ENCODE results near the gene ADCY2. TPM values are rescaled to one million over a fixed set of nuclear protein-coding genes. Genes with fewer than 3 reads are reported as not detected.
A peak's percentile ranks its signal among the peaks of the same experiment; 100 is the strongest.

Gene ADCY2
- total RNA-seq, 8 experiments from 2014 or later: 0.09 to 83.3 (median 8.9) TPM

GRCh38 chr5:7667216-7667767 is 271.4 kb downstream of the ADCY2 start:
- ATAC-seq (replicated peaks in 6 of 8): no peak
- Histone ChIP-seq H3K4me1 (replicated peaks in 1 of 2) (peaks cover 0 to 7% of the 10 kb centered on the region in 2 donors), H3K4me3 (no peak overlapping the region), H3K27ac (no peak overlapping the region)
- WGBS, 10 experiments: 47 to 100% (median 95%) methylated on average over 1 to 5 of the region's 5 CpGs; no CpG with 5 or more reads in 2 of the 10 experiments
- in situ Hi-C loops (cut with MboI; ENCODE audit: low pct_unique_long_range_greater_than_20kb in 2 of 9, low sequenced_read_pairs in 9 of 9, unreplicated experiment in 9 of 9): no loop called here

GRCh38 chr5:7668161-7668560 is 272.2 kb downstream of the ADCY2 start:
- no peak overlapping the region for H3K4me3 ChIP-seq
- in situ Hi-C loops (cut with MboI; ENCODE audit: low pct_unique_long_range_greater_than_20kb in 2 of 9, low sequenced_read_pairs in 9 of 9, unreplicated experiment in 9 of 9): no loop called here
- WGBS, 10 experiments: 50 to 100% (median 80%) methylated on average over 1 of the region's 1 CpG; no CpG with 5 or more reads in 6 of the 10 experiments
- peaks cover 0 to 7% of the 10 kb centered on the region in 2 donors for H3K4me1 ChIP-seq (replicated peaks in 1 of 2)
- no peak for ATAC-seq (replicated peaks in 6 of 8)
- H3K27ac ChIP-seq: no peak overlapping the region

- in situ Hi-C loops (cut with MboI; ENCODE audit: low pct_unique_long_range_greater_than_20kb in 2 of 9, low sequenced_read_pairs in 9 of 9, unreplicated experiment in 9 of 9): no loop called here
- Histone ChIP-seq H3K27ac (no peak overlapping the region), H3K4me1 (replicated peaks in 1 of 2) (peaks cover 0 to 7% of the 10 kb centered on the region in 2 donors), H3K4me3 (no peak overlapping the region)
- ATAC-seq (replicated peaks in 6 of 8): no peak
Measured at GRCh38 chr5:7668627-7669026, 272.7 kb downstream of the ADCY2 start.

GRCh38 chr5:7671381-7671993 is 275.5 kb downstream of the ADCY2 start:
- WGBS, 10 experiments: 0 to 37% (median 19%) methylated on average over 1 to 7 of the region's 7 CpGs
- H3K4me3 ChIP-seq: no peak overlapping the region
- no peak overlapping the region for H3K27ac ChIP-seq
- in situ Hi-C loops (cut with MboI; ENCODE audit: low pct_unique_long_range_greater_than_20kb in 2 of 9, low sequenced_read_pairs in 9 of 9, unreplicated experiment in 9 of 9): no loop called here
- peaks cover 0 to 7% of the 10 kb centered on the region in 2 donors for H3K4me1 ChIP-seq (replicated peaks in 1 of 2)
- peak in 5 of 8 experiments; percentile 90 to 93 (median 92) for ATAC-seq (replicated peaks in 6 of 8)

GRCh38 chr5:7673658-7674057 is 277.7 kb downstream of the ADCY2 start:
- peaks cover 0 to 7% of the 10 kb centered on the region in 2 donors for H3K4me1 ChIP-seq (replicated peaks in 1 of 2)
- H3K27ac ChIP-seq: no peak overlapping the region
- H3K4me3 ChIP-seq: no peak overlapping the region
- 80 to 100% (median 100%) methylated on average over 1 to 6 of the region's 7 CpGs; no CpG with 5 or more reads in 6 of the 10 experiments for WGBS, 10 experiments
- peak in 1 of 8 experiments; percentile 52 for ATAC-seq (replicated peaks in 6 of 8)
- in situ Hi-C loops (cut with MboI; ENCODE audit: low pct_unique_long_range_greater_than_20kb in 2 of 9, low sequenced_read_pairs in 9 of 9, unreplicated experiment in 9 of 9): no loop called here

GRCh38 chr5:7676455-7676854 is 280.5 kb downstream of the ADCY2 start:
- H3K4me1 ChIP-seq (replicated peaks in 1 of 2): peaks cover 0 to 7% of the 10 kb centered on the region in 2 donors
- H3K4me3 ChIP-seq: no peak overlapping the region
- in situ Hi-C loops (cut with MboI; ENCODE audit: low pct_unique_long_range_greater_than_20kb in 2 of 9, low sequenced_read_pairs in 9 of 9, unreplicated experiment in 9 of 9): no loop called here
- 23 to 95% (median 80%) methylated on average over 1 to 3 of the region's 3 CpGs for WGBS, 10 experiments
- H3K27ac ChIP-seq: no peak overlapping the region
- no peak for ATAC-seq (replicated peaks in 6 of 8)

- H3K27ac ChIP-seq: no peak overlapping the region
- H3K4me1 ChIP-seq (replicated peaks in 1 of 2): no peaks in the 10 kb centered on the region
- H3K4me3 ChIP-seq: no peak overlapping the region
- ATAC-seq (replicated peaks in 6 of 8): no peak
- in situ Hi-C loops (cut with MboI; ENCODE audit: low pct_unique_long_range_greater_than_20kb in 2 of 9, low sequenced_read_pairs in 9 of 9, unreplicated experiment in 9 of 9): no loop called here
- WGBS, 10 experiments: 14 to 100% (median 75%) methylated on average over 1 to 4 of the region's 4 CpGs; no CpG with 5 or more reads in 2 of the 10 experiments
Measured at GRCh38 chr5:7678030-7678429, 282.1 kb downstream of the ADCY2 start.

GRCh38 chr5:7679663-7680062 is 283.7 kb downstream of the ADCY2 start:
- Histone ChIP-seq H3K4me3 (no peak overlapping the region), H3K4me1 (replicated peaks in 1 of 2) (no peaks in the 10 kb centered on the region), H3K27ac (no peak overlapping the region)
- in situ Hi-C loops (cut with MboI; ENCODE audit: low pct_unique_long_range_greater_than_20kb in 2 of 9, low sequenced_read_pairs in 9 of 9, unreplicated experiment in 9 of 9): no loop called here
- no peak for ATAC-seq (replicated peaks in 6 of 8)
- WGBS, 10 experiments: 0 to 93% (median 60%) methylated on average over 1 to 4 of the region's 4 CpGs; no CpG with 5 or more reads in 3 of the 10 experiments

- peak in 1 of 8 experiments; percentile 41 for ATAC-seq (replicated peaks in 6 of 8)
- Histone ChIP-seq H3K4me1 (replicated peaks in 1 of 2) (no peaks in the 10 kb centered on the region), H3K4me3 (no peak overlapping the region), H3K27ac (no peak overlapping the region)
- WGBS, 10 experiments: 0 to 100% (median 80%) methylated on average over 1 to 3 of the region's 4 CpGs; no CpG with 5 or more reads in 1 of the 10 experiments
- in situ Hi-C loops (cut with MboI; ENCODE audit: low pct_unique_long_range_greater_than_20kb in 2 of 9, low sequenced_read_pairs in 9 of 9, unreplicated experiment in 9 of 9): no loop called here
Measured at GRCh38 chr5:7680260-7680659, 284.3 kb downstream of the ADCY2 start.

GRCh38 chr5:7682379-7682778 is 286.4 kb downstream of the ADCY2 start:
- ATAC-seq (replicated peaks in 6 of 8): no peak
- Histone ChIP-seq H3K27ac (no peak overlapping the region), H3K4me3 (no peak overlapping the region), H3K4me1 (replicated peaks in 1 of 2) (no peaks in the 10 kb centered on the region)
- 10 to 100% (median 88%) methylated on average over 1 to 3 of the region's 3 CpGs; no CpG with 5 or more reads in 1 of the 10 experiments for WGBS, 10 experiments
- in situ Hi-C loops (cut with MboI; ENCODE audit: low pct_unique_long_range_greater_than_20kb in 2 of 9, low sequenced_read_pairs in 9 of 9, unreplicated experiment in 9 of 9): no loop called here

- H3K4me3 ChIP-seq: no peak overlapping the region
- in situ Hi-C loops (cut with MboI; ENCODE audit: low pct_unique_long_range_greater_than_20kb in 2 of 9, low sequenced_read_pairs in 9 of 9, unreplicated experiment in 9 of 9): no loop called here
- H3K27ac ChIP-seq: no peak overlapping the region
- H3K4me1 ChIP-seq (replicated peaks in 1 of 2): no peaks in the 10 kb centered on the region
- 30 to 100% (median 80%) methylated on average over 1 to 3 of the region's 3 CpGs; no CpG with 5 or more reads in 3 of the 10 experiments for WGBS, 10 experiments
- ATAC-seq (replicated peaks in 6 of 8): no peak
Measured at GRCh38 chr5:7683753-7684152, 287.8 kb downstream of the ADCY2 start.

- H3K4me3 ChIP-seq: no peak overlapping the region
- ATAC-seq (replicated peaks in 6 of 8): peak in 1 of 8 experiments; percentile 52
- H3K27ac ChIP-seq: no peak overlapping the region
- in situ Hi-C loops (cut with MboI; ENCODE audit: low pct_unique_long_range_greater_than_20kb in 2 of 9, low sequenced_read_pairs in 9 of 9, unreplicated experiment in 9 of 9): no loop called here
- WGBS, 10 experiments: 11 to 100% (median 80%) methylated on average over 1 to 4 of the region's 5 CpGs; no CpG with 5 or more reads in 1 of the 10 experiments
- H3K4me1 ChIP-seq (replicated peaks in 1 of 2): no peaks in the 10 kb centered on the region
Measured at GRCh38 chr5:7684826-7685225, 288.9 kb downstream of the ADCY2 start.

- Histone ChIP-seq H3K4me1 (replicated peaks in 1 of 2) (peaks cover 0 to 4% of the 10 kb centered on the region in 2 donors), H3K4me3 (no peak overlapping the region), H3K27ac (no peak overlapping the region)
- ATAC-seq (replicated peaks in 6 of 8): peak in 1 of 8 experiments; percentile 41
- 0 to 88% (median 17%) methylated on average over 1 of the region's 1 CpG; no CpG with 5 or more reads in 1 of the 10 experiments for WGBS, 10 experiments
- in situ Hi-C loops (cut with MboI; ENCODE audit: low pct_unique_long_range_greater_than_20kb in 2 of 9, low sequenced_read_pairs in 9 of 9, unreplicated experiment in 9 of 9): no loop called here
Measured at GRCh38 chr5:7686794-7687193, 290.9 kb downstream of the ADCY2 start.
